ENCODE measurements around the gene GNA14. TPM values are rescaled to one million over a fixed set of nuclear protein-coding genes. Genes with fewer than 3 reads are reported as not detected.

Gene GNA14
- total RNA-seq, 4 donors from 2014 or later: 2.8 to 7.4 (median 4.5) TPM

DNA sequence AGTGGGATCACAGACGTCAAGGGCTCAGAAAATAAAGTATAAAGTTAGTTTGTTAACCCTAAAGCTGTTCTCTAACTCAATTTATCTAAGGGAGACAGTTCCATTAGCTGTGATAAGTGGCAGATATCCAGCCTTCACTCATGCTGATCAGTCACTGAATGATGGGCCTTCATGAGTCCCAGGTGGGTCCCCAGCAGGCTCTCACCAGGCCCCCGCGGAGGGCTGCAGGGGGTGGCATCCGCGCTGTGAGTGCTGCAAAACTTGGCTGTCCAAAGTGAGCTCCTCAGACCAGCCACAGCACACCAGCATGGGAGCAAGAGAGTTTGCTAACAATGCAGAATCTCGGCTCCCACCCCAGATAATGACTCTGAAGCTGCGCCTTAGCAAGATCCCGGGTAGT is 187.2 kb downstream of the GNA14 start:
- DNase-seq (ENCODE audit: low spot score): no peak
- no peak for TF ChIP-seq CTCF (IDR thresholded peaks at IDR 0.05)
- ATAC-seq (ENCODE audit: low FRiP score): no peak

GRCh38 chr9:77457916-77458592 is 190.1 kb downstream of the GNA14 start:
- peak; percentile 85 for ATAC-seq (ENCODE audit: low FRiP score)
- peak in 1 of 3 donors; percentile 10 for TF ChIP-seq CTCF (IDR thresholded peaks at IDR 0.05)
- no peak for DNase-seq (ENCODE audit: low spot score)

GRCh38 chr9:77456829-77457437 is 191.2 kb downstream of the GNA14 start:
- ATAC-seq (ENCODE audit: low FRiP score): no peak

DNA sequence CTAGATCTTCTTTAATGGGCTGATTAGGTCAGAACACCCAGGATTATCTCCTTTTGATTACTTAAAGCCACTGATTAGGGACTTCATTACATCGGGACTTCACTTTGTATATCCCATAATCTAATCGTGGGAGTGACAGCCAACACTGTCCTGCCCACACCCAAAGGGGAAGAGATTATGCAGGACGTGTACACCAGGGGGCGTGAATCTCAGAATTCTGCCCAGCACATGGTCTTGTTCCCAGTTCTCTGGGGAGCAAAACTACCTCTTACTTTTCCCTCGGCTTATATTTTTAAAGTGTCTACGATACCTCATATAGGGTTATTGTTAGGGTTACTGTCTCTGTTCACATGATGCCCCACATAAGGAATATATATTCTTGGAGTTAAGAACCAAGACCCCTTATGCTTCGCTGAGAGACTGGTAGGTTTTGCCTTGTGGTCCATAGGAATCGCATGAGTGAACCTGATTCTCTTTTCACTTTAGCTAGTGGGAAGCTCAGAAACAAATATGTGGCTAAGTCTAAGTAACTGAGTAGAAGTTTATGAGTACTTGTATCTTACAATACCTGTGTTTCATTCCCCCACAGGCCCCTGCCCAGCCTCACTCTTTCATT is 192.7 kb downstream of the GNA14 start:
- TF ChIP-seq CTCF (IDR thresholded peaks at IDR 0.05): no peak
- ATAC-seq (ENCODE audit: low FRiP score) (no peak), DNase-seq (ENCODE audit: low spot score) (no peak)

More at GRCh38 chr9:77456829-77457437, 191.2 kb downstream of the GNA14 start:
- TF ChIP-seq CTCF (IDR thresholded peaks at IDR 0.05): peak in 1 of 3 donors; percentile 15
- peak; percentile 93 for DNase-seq (ENCODE audit: low spot score)

DNA sequence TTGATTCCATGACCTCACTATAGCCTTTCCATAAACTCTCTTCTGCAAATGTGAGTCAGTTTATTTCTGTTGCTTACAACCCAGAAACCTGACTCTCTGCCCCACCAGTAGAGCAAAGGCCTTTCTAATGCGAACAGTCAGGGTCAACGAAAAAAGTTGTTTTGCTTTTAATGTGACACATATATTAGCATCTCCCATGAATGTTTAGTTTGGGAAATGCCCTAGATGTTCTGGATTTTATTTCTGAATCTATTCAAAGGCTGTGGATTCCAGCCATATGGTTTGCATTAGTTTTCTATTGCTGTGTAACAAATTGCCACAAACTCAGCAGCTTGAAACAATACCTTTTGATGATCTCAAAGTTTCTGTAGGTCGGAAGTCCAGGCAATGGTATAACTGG is 193.5 kb downstream of the GNA14 start:
- DNase-seq (ENCODE audit: low spot score) (no peak), ATAC-seq (ENCODE audit: low FRiP score) (no peak)
- no peak for TF ChIP-seq CTCF (IDR thresholded peaks at IDR 0.05)

DNA sequence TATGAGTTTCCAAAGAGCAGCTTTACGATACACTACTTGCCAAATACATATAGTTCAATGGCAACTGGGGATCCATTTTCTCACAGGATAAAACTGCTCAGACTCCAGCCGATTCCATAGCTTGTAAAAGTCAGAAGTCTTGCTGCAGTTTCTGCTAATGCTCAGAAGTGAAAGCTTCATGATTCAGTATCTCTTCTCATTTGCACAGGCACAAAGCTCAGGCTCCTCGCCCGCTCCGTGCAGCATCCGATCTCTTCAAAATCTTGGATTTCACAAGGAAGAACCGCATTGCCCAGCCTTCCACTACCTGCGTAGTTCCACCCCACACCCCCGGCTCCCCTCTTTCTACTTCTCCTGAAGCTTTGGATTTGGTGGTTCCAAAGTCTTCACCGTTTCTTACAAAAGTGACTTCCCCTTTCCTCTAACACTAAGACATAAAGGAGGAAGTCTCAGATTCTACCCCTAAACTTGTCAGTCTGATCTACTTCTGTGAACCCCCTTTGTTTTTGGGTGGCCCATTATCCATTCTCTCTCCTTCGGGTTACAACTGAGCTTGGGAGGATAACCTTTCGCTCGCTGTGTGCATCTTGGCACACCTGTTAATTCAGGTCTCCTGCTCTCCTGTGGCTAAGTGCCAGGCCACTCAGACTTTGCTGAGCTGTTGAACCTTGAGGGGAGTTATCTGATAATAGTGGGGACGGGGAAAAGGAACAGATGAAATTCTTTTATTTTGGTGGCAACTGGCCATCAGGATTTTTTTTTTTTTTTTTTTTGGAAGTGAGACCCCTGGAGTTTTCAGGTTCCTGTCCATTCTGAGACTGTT is 194.1 kb downstream of the GNA14 start:
- ATAC-seq (ENCODE audit: low FRiP score) (no peak), DNase-seq (ENCODE audit: low spot score) (no peak)
- no peak for TF ChIP-seq CTCF (IDR thresholded peaks at IDR 0.05)
